Uterus (tissue), 4 donors: Measurements from ENCODE around the gene PMS2. TPM values are rescaled to one million over a fixed set of nuclear protein-coding genes. Genes with fewer than 3 reads are reported as not detected.

Experiments used
- DNase-seq, 2 donors: peaks; one replicate each; pipeline ENCODE4 v3.0.0-alpha.2; 2019 to 2020
- H3K27ac ChIP-seq, 2 donors: fragments of 200-600 bp; sonication (generic); 1 replicate in 1 of 2; 2 replicates in 1 of 2; pipeline ENCODE4 v1.5.1; 2016 to 2018
- H3K27me3 ChIP-seq, 2 donors: fragments of 200-600 bp; sonication (generic); one replicate each; pipeline ENCODE4 v1.5.1; 2018 to 2019; ENCODE audit warnings: control low read depth in 1 of 2
- H3K36me3 ChIP-seq, 2 donors: fragments of 200-600 bp; sonication (generic); one replicate each; pipeline ENCODE4 v1.5.1; 2019; ENCODE audit warnings: control low read depth in 1 of 2
- H3K4me1 ChIP-seq, 2 donors: fragments of 200-600 bp; sonication (generic); one replicate each; pipeline ENCODE4 v1.5.1; 2018 to 2019; ENCODE audit warnings: control low read depth in 1 of 2
- H3K4me3 ChIP-seq, 2 donors: fragments of 200-600 bp; sonication (generic); 1 replicate in 1 of 2; 2 replicates in 1 of 2; pipeline ENCODE4 v1.5.1; 2018 to 2019; ENCODE audit warnings: mild to moderate bottlenecking in 1 of 2
- H3K9me3 ChIP-seq, 2 donors: fragments of 200-600 bp; sonication (generic); one replicate each; pipeline ENCODE4 v1.5.1; 2019; ENCODE audit warnings: control low read depth in 1 of 2
- POLR2A ChIP-seq, 2 donors: fragments of 450-650 bp; IDR thresholded peaks; one replicate each; pipeline ENCODE4 v1.6.1; 2016; ENCODE audit warnings: antibody characterized with exemption in 2 of 2, mild to moderate bottlenecking in 1 of 2, moderate library complexity in 1 of 2
- intact Hi-C: fragments of 100-400 bp; cut with DNase I; formaldehyde crosslinking; loops from one replicate; pipeline ENCODE4 v1.15.1; 2023; ENCODE audit warnings: low total_unique reads
- total RNA-seq, 4 donors: library from RNA; depleted of rRNA in 3 of 4; stranded (reverse); fragments of >200 nt in 3 of 4; gene quantifications; one replicate each; pipeline versions ENCODE4 v1.1.0 to v1.2.4, GENCODE V29; 2014 to 2023
- TF ChIP-seq, protein P1 (sequence below), 4 experiments: fragments of 200-600 bp in 2 of 4; fragments of 450-650 bp in 2 of 4; sonication (generic) in 2 of 4; IDR thresholded peaks; one replicate each; pipeline ENCODE4 v1.5.1; 2016 to 2019; ENCODE audit warnings: antibody characterized with exemption in 4 of 4, mild to moderate bottlenecking in 2 of 4, moderate library complexity in 1 of 4
- donor health status: DM: yes; HTN: yes; CAD: no.

The PMS2 gene
- total RNA-seq, 4 donors from 2014 or later: 1.0 to 21.8 (median 8.5) TPM

DNA sequence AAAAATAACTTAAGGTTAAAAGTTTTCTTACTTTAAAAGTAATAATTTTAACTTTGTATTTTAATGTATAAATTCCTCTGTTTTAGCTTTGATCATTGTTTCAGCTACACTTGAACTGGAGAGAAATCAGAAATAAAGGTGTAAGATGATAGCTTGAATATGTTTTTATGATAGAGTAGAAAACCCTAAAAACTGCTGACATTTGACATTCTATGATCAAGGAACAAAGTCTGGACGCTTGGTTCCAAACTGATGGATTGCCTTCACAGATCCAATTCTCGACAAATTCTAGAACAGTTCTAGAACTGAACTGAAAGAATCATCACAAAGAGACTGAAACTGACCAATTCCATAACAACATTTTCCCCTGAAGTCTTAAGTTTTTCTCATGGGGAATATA, 22.1 kb upstream of the PMS2 start, which contains the start of gene ANKRD61:
Gene ANKRD61, plus strand, starts transcription at position 389 of the 400 bp plus-strand sequence. Its CDS starts 0 bp downstream, at position 389.
- no peak within 1 kb of the TSS for H3K27ac ChIP-seq
- no peaks in the 10 kb centered on the region for H3K9me3 ChIP-seq
- no peak for DNase-seq
- H3K4me1 ChIP-seq: no peaks in the 10 kb centered on the region
- peaks cover 0 to 3% of the 10 kb centered on the region in 2 donors for H3K36me3 ChIP-seq
- H3K27me3 ChIP-seq: no peaks in the 10 kb centered on the region
- no peak for TF ChIP-seq POLR2A (IDR thresholded peaks at IDR 0.05)
- TF ChIP-seq, protein P1, sequence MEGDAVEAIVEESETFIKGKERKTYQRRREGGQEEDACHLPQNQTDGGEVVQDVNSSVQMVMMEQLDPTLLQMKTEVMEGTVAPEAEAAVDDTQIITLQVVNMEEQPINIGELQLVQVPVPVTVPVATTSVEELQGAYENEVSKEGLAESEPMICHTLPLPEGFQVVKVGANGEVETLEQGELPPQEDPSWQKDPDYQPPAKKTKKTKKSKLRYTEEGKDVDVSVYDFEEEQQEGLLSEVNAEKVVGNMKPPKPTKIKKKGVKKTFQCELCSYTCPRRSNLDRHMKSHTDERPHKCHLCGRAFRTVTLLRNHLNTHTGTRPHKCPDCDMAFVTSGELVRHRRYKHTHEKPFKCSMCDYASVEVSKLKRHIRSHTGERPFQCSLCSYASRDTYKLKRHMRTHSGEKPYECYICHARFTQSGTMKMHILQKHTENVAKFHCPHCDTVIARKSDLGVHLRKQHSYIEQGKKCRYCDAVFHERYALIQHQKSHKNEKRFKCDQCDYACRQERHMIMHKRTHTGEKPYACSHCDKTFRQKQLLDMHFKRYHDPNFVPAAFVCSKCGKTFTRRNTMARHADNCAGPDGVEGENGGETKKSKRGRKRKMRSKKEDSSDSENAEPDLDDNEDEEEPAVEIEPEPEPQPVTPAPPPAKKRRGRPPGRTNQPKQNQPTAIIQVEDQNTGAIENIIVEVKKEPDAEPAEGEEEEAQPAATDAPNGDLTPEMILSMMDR (IDR thresholded peaks at IDR 0.05): no peak
- H3K4me3 ChIP-seq: no peak within 1 kb of the TSS
- intact Hi-C loops: no loop called here

DNA sequence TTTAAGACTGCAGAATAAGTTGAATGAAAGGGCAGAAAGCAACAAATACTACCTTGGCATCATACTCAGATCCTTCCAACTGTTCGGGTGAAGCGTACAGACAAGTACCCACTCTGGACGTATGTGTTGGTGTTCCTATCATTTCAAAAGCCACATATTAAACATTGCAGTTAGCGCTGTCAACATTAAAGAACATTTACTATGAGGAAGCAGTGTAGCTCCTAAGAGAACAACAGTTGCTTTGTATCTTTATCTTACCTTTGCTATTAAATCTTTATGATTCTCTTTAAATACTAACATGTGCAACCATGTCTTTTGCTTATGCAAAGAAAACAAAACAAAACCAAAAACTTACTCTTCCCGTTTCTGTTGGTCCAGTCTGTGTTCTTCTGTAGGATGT, 19.7 kb upstream of the PMS2 start:
- Histone ChIP-seq H3K9me3 (no peaks in the 10 kb centered on the region), H3K27me3 (no peaks in the 10 kb centered on the region), H3K27ac (no peak overlapping the region), H3K4me3 (no peak overlapping the region), H3K36me3 (peaks cover 0 to 3% of the 10 kb centered on the region in 2 donors), H3K4me1 (no peaks in the 10 kb centered on the region)
- TF ChIP-seq, protein P1 (IDR thresholded peaks at IDR 0.05): no peak
- no peak for TF ChIP-seq POLR2A (IDR thresholded peaks at IDR 0.05)
- intact Hi-C loops: no loop called here
- DNase-seq: no peak

DNA sequence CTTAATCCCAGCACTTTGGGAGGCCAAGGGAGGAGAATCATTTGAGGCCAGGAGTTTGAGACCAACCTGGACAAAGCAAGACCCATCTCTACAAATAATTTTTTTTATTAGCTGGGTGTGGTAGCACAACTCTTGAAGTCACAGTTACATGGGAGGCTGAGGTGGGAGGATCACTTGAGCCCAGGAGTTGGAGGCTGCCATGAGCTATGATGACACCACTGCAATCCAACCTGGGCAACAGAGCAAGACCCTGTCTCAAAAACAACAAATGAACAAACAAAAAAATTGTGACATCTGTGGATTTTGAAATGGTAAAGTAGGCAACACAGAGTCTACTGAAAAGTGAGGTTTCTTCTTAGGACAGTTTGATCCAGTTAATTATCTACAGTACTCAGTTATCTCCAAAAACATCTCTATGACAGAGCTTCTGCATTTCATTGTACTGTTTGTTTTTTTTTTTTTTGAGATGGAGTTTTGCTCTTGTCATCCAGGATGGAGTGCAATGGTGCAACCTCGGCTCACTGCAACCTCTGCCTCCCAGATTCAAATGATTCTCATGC, 19.0 kb upstream of the PMS2 start:
- no peaks in the 10 kb centered on the region for H3K9me3 ChIP-seq
- no peak for TF ChIP-seq POLR2A (IDR thresholded peaks at IDR 0.05)
- TF ChIP-seq, protein P1 (IDR thresholded peaks at IDR 0.05): no peak
- no peak overlapping the region for H3K27ac ChIP-seq
- no peaks in the 10 kb centered on the region for H3K27me3 ChIP-seq
- intact Hi-C loops: no loop called here
- peaks cover 0 to 3% of the 10 kb centered on the region in 2 donors for H3K36me3 ChIP-seq
- H3K4me1 ChIP-seq: no peaks in the 10 kb centered on the region
- no peak for DNase-seq
- H3K4me3 ChIP-seq: no peak overlapping the region

DNA sequence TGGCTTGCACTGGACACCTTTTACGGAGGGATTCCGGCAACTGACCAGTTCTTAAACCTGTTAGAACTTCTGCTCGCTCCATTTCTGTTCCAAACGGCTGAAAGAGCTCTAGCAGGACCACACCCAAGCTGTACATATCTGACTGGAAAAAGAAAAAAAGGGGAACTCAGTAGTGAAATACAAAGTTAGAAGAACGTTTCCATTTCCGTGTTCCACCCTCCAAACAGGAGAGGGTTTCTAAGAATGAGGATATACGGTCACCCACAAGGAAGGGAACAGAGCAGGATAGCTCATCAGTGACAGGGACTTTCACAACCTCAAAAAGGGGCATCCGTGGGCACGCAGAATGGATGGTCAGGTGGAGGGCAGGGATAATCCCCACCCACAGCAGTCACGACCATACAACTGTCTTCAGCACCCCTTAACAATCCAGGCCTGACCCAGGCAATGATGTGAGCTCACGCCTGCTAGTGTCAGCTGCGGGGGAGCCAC, 18.0 kb upstream of the PMS2 start:
- peaks cover 0 to 3% of the 10 kb centered on the region in 2 donors for H3K36me3 ChIP-seq
- no peaks in the 10 kb centered on the region for H3K4me1 ChIP-seq
- TF ChIP-seq POLR2A (IDR thresholded peaks at IDR 0.05): no peak
- TF ChIP-seq, protein P1 (IDR thresholded peaks at IDR 0.05): no peak
- H3K4me3 ChIP-seq: no peak overlapping the region
- H3K27me3 ChIP-seq: no peaks in the 10 kb centered on the region
- intact Hi-C loops: no loop called here
- no peaks in the 10 kb centered on the region for H3K9me3 ChIP-seq
- peak overlapping the region in 1 of 2 donors; percentile 37 for H3K27ac ChIP-seq
- DNase-seq: no peak

DNA sequence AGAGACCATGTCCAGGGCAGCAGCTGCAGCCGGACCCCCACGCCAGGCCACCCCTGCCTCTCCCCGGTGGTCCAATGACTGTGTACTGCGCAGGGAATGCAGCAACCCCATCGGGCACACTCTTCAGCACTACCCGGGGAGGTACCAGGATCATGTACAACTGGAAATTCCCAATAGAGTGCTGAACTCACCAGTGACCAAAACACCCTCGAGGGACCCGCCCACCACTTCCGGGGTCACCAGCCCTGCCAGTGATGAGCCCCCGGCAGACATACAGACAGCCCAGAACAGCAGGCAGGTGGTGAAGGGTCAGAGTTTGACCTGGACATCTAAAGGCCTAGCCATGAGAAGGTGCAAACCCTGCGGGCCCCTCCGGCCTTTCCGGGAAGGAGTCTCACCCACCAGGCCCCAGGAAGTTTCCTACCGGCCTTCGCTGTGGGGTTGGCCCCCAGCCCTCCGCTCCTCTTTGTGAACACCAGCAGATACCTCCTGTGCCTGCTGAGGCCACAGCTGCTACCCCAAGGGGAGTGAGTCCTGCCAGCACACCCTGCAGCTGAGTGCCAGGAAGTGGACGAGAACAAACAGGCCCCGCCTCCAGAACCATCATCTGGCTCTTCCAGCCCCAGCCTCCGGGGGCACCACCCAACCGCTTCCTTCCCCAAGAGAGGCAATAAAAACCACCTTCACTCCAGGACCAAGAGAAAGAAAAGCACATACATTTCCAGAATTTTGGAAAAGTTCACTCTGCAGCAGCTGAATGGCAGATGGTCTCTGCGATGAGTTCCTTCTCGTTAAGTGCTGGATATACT, 17.4 kb upstream of the PMS2 start:
- peak in 1 of 2 donors; percentile 43 for DNase-seq
- H3K27me3 ChIP-seq: no peaks in the 10 kb centered on the region
- H3K4me1 ChIP-seq: no peaks in the 10 kb centered on the region
- peaks cover 0 to 3% of the 10 kb centered on the region in 2 donors for H3K36me3 ChIP-seq
- intact Hi-C loops: no loop called here
- TF ChIP-seq, protein P1 (IDR thresholded peaks at IDR 0.05): no peak
- no peak for TF ChIP-seq POLR2A (IDR thresholded peaks at IDR 0.05)
- peak overlapping the region in 1 of 2 donors; percentile 37 for H3K27ac ChIP-seq
- H3K9me3 ChIP-seq: no peaks in the 10 kb centered on the region
- H3K4me3 ChIP-seq: no peak overlapping the region
